GM18868 (cell line): ENCODE results near the gene FAM169A.
"Not testable (repeated sequence)": the region's sequence is repeated elsewhere in the genome, so short reads cannot be mapped to it uniquely, and the experiment has no call there.

ENCODE experiments used
- ATAC-seq: cut with Tn5 transposase; IDR thresholded peaks from one replicate; pipeline ENCODE4 v1.9.1; 2021; ENCODE audit warnings: mild to moderate bottlenecking, moderate library complexity; ENCODE audit not compliant: unreplicated experiment

The FAM169A gene

DNA sequence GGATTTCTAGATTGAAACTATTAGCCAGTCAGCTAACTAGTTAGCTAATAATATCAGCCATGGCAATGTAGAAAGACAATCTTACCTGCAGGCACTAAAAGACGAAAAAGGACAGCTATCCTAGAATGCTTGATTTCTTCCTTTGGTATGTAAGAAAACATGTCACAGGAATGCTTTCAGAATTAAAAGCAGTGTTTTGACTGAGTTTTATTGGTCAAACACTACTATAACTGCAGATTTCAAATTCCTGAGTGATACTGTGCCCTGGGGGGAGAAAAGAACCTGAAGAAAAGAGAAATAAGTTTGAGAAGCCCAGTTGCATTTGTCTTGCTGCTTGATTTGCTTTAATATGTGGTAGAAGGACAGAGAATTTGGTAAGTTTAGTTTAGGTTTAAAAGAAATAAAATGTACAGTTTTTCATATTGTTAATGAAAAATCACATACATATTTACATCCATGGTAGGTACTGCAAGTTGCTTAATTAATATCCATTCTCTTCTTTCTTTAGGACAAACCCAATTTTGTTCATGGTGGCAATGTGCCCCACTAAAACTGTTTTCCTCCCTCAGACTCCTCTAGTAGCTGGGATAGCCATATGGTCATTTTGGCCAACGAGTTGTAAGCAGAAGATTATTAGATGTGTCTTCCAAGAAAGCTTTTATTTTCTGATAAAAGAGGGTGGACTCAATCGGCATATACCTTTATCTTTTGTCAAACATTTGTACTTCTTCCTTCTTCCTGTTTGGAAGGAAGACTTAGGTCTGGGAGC, 4.3 kb upstream of the FAM169A start:
- ATAC-seq, result no peak

DNA sequence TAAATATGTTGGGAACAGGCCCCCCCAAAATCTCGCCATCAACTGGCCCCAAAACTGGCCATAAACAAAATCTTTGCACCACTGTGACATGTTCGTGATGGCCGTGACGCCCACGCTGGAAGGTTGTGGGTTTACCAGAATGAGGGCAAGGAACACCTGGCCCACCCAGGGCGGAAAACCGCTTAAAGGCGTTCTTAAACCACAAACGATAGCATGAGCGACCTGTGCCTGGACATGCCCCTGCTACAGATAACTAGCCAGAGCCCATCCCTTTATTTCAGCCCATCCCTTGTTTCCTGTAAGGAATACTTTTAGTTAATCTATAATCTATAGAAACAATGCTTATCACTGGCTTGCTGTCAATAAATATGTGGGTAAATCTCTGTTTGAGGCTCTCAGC, 3.2 kb upstream of the FAM169A start:
- ATAC-seq, result not testable (repeated sequence)

DNA sequence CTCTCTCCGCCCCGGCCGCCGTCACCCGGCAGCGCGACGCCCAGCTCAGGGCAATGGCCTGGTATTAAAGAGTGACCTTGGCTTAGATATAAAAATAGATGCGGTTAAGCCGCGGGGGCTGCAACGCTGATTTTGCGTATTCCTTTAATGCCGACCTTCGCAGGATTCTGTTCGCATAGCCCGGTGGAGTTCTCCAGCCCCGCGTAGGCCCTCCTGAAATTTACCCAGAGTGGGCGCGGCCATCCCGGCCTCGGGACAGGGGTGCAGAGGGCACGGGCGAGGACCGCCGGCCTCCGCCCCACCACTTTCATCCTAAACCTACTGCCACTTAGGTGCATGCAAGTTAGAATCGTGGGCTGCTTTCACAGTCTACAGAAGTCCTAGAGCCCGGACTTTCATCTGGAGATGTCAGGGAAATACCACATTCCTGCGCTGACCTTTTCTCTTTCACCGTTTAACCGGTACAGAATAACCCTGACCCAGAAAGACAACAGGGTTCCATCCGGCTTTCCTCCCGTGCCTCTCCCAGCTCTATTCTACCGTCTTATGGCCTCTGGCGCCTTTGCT, 492 bp upstream of the FAM169A start:
- ATAC-seq, result peak; percentile 17

DNA sequence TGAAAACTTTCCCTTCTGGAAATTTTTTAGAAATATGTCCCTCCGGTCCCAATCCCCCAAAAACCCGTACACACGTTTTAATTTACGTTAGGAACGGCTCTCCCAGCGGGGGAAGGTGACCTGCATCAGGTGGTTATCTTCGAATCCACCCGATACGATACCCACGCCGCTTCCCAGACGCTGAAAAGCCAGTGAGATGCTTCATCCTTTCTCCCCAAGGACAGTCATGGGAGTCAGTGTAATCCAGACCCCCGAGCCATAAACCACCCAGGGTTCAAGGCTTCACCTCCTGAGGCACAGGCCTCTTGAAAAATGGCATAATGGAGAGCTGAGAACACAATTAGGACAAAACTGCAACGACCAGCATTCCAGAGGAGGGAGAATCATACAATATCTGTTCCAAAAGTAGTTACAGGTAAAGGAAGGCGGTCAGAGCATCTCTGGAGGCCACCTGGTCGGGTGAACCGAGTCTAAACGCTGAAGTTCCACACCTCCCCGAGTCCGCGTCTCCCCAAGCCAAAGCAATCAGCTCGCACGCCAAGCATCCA, 857 bp downstream of the FAM169A start:
- no peak for ATAC-seq

DNA sequence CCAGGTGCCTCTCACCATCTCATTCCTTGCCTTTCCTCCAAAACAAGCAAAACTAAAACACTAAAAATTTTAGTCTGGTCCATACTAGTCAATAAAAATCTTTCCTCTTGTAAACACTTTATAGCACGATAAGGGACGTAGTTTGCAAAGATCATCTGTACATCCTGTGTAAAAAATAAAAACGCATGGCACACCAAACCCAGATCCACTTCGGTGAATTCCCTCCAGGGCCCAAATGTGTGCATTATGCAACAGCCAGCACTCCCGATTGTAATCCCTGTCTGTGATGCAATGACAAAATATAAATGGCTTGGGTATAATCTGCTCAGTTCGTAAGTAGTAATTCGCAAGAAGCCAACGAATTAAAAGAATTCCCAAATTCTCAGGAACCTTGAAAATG, 1.4 kb downstream of the FAM169A start:
- no peak for ATAC-seq

DNA sequence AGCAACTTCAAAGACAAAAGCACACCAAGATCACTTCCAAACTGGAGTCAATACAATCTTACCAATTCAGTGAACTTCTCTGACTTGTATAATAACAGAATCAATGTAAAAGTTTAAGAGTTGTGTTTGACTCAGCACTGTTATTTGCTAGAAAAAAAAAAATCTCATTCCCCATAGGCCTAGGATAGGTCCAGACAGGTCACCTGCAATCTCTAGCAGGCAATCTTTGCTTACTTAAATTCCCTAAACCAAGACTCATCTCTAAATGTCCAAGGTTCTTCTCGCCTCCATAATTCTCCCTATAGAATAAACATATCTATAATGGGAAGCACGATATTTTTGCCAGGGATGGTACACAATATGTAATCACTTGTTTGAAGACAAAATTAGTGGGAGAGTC, 2.5 kb downstream of the FAM169A start:
- no peak for ATAC-seq

DNA sequence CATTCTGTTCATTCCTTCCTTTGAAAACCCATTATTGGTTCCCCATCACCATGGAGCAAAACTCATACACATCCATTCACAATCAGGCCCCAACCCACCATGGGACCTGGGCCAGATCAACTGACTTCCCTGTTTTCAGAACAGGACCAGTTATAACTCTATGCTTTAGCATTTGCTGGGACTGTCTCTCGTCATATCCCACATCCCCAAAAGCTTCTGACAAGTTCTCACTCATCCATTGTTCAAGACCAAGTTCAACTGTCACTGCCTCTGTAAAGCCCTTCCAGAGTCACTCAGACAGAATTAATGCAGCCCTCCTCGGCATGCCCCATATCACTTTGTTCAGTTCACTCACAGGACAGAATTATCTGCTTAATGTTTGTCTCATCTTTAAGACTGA, 4.0 kb downstream of the FAM169A start:
- ATAC-seq, result no peak

DNA sequence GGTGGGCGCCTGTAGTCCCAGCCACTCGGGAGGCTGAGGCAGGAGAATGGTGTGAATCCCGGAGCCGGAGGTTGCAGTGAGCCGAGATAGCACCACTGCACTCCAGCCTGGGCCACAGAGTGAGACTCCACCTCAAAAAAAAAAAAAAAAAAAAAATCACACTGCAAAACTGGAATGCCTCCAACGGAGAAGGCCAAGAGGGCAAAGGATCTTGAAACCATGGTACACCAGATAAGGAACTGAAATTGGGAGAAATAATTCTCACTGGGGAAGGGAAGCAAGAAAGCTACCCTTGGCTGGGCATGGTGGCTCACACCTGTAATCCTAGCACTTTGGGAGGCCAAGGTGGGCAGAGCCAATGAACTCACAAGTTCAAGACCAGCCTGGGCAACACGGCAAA, 9.2 kb downstream of the FAM169A start:
- ATAC-seq, result not testable (repeated sequence)

DNA sequence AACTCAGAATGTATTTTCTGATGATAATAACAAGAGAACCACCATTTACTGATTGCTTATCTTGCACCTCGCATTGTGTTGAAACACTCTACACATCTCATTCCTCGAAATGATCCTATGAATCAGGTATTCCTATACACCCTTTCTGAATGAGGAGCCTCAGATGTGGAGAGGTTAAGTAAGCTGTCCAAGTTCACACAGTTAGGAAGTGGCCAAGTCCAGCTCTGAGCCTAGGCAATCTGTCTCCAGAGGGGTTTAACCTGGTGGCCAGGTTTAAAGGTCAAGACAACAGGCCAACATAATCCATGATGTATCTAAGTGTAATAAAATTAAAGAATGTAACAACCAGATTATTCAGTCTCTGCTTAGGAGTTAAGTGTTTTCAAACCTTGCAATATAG, 12.9 kb downstream of the FAM169A start:
- ATAC-seq, result no peak

DNA sequence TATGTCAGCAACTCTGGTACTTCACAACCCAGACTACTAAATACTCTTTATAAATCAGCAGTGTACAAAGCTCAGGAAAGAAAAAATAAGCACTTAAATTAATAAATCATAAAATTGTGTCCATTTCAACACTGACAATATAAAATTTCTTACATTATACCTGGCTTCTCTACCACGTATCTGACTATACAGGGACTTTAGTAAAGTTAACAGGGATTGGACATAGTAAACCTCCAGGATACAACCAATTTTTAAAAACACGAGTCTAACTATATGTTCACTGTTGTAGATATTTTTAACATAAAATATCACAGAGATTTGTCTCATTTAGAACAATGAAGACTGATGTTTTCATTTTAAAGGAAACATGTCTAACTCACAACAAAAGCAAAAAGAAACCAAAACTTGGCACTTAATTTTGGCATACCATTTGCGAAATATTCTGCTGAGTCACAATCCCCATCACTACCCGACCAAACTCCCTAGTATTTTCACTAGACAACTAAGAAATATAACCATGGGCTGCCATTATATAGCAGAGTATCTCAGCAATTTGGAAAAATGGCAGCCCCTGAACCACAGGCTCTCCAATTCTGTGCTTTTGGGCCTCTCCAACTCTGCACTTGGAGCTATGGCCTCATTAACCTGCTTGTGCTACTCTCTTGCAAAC, 14.4 kb downstream of the FAM169A start:
- no peak for ATAC-seq

DNA sequence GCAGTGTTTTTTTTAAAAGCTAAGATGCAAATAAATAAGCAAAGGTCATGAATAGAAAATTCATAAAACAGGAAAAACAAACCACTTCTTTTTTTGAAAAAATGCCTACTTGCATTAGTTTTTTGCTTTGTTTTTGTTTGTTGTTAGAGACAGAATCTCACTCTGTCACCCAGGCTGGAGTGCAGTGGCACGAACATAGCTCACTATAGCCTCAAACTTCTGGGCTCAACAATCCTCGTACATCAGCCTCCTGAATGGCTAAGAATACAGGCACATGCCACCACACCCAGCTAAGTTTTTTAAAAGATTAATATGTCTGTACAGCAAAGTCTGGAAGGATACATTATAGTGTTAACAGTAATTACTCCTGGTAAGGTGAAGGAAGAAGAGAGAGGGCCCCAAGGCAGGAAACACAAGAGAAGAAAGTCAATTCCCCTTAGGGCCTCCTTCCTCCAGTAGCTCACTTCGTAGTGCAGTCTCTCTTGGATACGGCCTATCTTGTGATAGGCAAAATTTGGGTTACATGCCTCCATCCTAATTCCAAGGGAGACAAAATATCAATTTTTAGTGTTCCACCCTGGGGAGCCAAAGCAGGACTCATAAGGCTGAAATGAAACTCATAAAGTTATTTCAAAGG, 15.3 kb downstream of the FAM169A start:
- no peak for ATAC-seq

DNA sequence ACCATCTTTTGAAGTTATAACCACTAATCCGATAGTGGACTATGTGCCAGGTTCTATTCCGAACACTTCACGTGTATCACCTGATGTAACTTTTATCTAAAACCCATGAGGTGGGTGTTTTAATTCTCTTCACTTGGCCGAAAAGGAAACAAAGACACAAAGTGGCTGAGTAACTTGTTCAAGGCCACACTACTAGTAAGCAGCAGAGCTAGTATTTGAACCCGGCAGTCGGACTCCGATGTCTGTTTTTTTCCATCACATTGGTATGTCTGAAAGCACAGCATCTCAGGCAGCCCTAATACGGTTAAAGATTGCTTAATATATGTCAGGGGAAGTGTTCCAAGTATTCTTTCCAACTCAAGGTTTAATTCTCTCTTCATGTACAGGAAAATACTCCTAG, 16.2 kb downstream of the FAM169A start:
- ATAC-seq, result no peak

DNA sequence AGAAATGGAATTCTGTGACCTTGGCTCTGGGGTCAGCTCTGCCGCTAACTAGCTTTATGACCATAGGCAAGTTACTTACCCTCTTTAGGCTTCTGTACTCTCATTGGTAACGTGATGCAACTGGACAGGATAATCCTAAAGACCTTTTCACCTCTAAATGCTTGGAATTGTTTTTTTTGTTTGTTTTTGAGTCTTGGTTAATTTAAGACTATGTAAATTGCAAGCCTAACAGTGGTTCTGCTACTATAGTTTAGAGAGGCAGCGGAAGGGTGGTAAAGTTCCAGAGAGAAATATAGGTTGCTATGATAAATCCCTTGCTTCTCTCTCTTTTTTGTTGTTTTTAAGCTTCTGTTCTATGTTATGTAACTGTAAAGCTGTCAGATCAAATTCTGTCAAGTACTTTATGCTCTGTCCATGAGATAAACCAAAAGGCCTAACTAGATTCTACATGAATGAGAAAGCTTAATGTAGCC, 17.6 kb downstream of the FAM169A start:
- ATAC-seq, result no peak

DNA sequence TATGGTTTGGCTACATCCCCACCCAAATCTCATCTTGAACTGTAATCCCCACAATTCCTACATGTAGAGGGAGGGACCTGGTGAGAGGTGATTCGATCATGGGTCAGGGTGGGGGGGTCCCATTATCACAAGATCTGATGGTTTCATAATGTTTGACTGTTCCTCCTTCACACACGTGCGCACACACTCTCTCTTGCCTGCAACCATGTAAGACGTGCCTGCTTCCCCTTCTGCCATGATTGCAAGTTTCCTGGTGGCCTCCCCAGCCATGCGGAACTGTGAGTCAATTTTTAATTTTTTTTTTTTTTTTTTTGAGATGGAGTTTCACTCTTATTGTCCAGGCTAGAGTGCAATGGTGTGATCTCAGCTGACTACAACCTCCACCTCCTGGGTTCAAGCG, 27.0 kb downstream of the FAM169A start:
- no peak for ATAC-seq

DNA sequence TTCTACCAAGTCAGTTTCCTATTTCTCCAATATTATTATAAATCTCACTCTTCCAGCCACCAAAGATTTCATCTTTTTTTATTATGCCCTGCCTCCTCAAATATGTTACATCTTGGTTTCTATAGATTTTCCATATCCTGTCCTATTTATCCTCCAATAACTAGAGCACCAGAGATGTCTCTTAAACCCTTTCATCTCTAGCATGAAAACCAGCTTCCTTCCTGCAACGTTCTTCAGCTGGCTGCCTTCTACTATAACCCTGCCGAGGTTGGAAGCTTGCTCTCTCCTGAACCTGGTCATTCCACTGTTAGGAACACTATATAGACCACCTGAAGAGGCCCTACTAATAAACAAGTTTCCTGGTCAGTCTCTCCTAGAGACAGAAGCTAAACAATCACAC, 27.9 kb downstream of the FAM169A start:
- no peak for ATAC-seq

DNA sequence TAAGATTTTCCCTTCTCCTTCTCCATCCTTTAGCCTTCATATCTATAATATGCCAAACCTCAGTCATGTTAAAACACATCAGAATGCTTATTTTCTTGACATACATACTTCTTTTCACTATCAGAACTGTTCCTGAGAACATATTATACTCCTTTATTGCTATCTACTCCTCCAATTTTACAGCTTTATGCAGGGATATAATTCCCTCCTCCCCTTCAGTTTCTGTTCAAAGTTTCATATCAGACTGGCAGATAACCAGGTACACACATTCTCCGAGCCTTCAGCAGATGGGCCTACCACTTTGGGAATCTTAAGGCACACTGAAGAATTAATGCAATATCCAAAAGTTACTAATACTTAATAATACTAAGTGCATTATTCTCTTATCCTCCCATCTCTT, 29.1 kb downstream of the FAM169A start:
- no peak for ATAC-seq

DNA sequence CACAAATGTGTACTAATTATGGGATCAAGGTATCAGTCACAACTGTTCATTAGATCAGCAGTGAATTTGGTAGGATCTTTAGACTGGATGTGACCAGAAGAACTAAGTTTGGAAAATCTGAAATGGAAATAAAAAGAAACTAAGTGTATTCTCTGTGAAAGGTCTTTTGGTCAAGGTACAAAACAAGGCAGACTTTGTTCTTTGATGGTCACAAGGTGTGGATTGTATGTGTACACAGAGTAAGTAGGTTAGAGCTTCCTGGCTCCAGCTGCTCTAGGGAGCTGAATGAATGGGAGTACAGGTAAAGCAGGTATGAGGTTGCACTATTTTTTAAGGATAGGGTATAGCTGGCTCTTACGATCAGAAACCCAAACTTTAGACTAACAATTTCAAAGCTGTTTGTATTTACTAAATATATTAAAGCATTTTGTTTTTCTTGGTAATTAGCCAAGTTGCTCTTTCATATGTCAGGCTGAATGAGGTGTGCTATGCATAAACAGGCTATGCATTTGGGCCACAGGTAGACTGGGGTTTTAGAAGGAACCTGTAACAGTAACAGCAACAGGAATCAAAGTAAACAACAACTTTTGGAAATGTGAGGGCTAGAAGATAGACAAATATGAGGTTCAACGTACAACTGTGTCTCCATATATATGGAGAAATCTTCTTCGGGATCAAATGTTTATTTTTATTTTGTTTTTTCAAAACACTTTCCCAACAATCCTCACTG, 32.5 kb downstream of the FAM169A start:
- no peak for ATAC-seq

DNA sequence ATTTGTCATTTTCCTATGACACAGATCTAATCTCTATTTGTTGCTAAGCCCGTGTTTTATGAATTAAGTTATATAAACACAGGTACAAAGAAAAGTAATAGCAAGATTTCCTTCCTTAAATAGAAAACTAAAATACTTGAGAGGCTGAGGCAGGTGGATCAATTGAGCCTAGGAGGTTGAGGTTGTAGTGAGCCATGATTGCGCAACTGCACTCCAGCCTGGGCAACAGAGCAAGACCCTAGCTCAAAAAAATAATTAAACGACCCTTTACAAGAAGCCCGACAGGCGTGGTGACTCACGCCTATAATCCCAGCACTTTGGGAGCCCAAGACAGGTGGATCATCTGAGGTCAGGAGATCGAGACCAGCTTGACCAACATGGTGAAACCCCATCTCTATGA, 36.8 kb downstream of the FAM169A start:
- ATAC-seq, result no peak

DNA sequence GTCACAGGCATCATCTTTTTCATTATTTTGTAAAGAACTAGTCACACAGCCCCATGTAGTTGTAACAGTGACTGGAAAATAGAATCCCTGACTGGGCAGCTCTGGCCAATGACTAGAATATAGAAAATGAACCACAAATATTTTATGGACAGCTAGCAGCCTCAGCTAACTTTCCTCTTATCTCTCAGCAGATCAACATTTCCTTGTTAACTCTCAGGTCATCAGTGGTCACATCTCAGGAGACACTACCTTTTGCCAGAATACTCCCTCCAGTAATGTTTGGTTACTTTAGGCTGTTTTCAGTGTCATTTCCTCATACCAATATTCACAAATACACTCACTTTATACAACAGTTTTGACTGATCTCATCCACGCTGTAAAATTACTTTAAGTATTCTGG, 43.9 kb downstream of the FAM169A start:
- no peak for ATAC-seq

DNA sequence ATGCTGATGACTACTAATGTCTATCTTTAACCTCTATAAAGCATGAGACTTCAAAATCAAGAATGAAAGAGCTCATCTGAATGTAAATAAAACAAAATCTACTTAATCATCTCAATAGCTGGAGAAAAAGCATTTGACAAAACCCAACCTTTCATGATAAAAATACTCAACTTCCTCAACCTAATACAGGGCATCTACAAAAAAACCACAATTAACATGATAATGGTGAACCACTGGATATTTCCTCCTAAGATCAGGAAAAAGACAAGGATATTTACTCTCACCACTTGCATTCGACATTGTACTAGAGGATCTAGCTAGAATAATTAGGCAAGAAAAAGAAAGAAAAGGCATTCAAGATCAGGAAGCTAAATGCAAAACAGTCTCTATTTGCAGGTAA, 49.3 kb downstream of the FAM169A start:
- no peak for ATAC-seq

DNA sequence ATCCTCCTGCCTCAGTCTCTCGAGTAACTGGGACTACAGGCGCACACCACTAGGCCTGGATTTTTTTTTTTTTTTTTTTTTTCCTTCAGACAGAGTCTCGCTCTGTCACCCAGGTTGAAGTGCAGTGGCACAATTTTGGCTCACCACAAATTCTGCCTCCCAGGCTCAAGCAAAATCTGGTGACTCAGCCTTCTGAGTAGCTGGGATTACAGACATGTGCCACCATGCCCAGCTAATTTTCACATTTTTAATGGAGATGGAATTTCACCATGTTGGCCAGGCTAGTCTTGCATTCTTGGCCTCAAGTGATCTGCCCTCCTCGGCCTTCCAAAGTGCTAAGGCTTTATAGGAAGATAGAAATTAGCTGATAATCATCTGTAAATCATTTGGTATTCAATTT, 55.3 kb downstream of the FAM169A start:
- ATAC-seq, result no peak
